CD1c-positive myeloid dendritic cell (primary cell): Measurements from ENCODE around the gene PEX14.
A peak's percentile ranks its signal among the peaks of the same experiment; 100 is the strongest.
"Not testable (repeated sequence)": the region's sequence is repeated elsewhere in the genome, so short reads cannot be mapped to it uniquely, and the experiment has no call there.

Source experiments
- DNase-seq: peaks from one replicate; pipeline ENCODE4 v3.0.0-alpha.2; 2016; ENCODE audit errors: extremely low spot score

PEX14 gene

GRCh38 chr1:10494754-10495474 lies 20.2 kb downstream of the PEX14 start:
- peak; percentile 80 for DNase-seq

- no peak for DNase-seq
Measured at GRCh38 chr1:10495475-10495817, 20.7 kb downstream of the PEX14 start.

GRCh38 chr1:10495952-10496351 lies 21.2 kb downstream of the PEX14 start:
- no peak for DNase-seq

- DNase-seq: no peak
Measured at GRCh38 chr1:10497109-10497508, 22.4 kb downstream of the PEX14 start.

- no peak for DNase-seq
Measured at GRCh38 chr1:10498231-10498630, 23.5 kb downstream of the PEX14 start.

- no peak for DNase-seq
Measured at GRCh38 chr1:10502206-10502605, 27.5 kb downstream of the PEX14 start.

- no peak for DNase-seq
Measured at GRCh38 chr1:10504249-10504648, 29.5 kb downstream of the PEX14 start.

GRCh38 chr1:10506046-10506676 lies 31.4 kb downstream of the PEX14 start:
- DNase-seq: not testable (repeated sequence)

- DNase-seq: no peak
Measured at GRCh38 chr1:10506677-10507047, 31.9 kb downstream of the PEX14 start.

- DNase-seq: peak; percentile 64
Measured at GRCh38 chr1:10507111-10507879, 32.5 kb downstream of the PEX14 start.

GRCh38 chr1:10508511-10508951 lies 33.8 kb downstream of the PEX14 start:
- no peak for DNase-seq

GRCh38 chr1:10509809-10510509 lies 35.2 kb downstream of the PEX14 start:
- DNase-seq: no peak

GRCh38 chr1:10510520-10511493 lies 36.1 kb downstream of the PEX14 start:
- peak; percentile 65 for DNase-seq

GRCh38 chr1:10511494-10511885 lies 36.7 kb downstream of the PEX14 start:
- no peak for DNase-seq

- DNase-seq: no peak
Measured at GRCh38 chr1:10513199-10513598, 38.4 kb downstream of the PEX14 start.

GRCh38 chr1:10514490-10515235 lies 39.9 kb downstream of the PEX14 start:
- peak; percentile 36 for DNase-seq

- DNase-seq: peak; percentile 68
Measured at GRCh38 chr1:10515301-10515975, 40.7 kb downstream of the PEX14 start.

- no peak for DNase-seq
Measured at GRCh38 chr1:10515976-10516750, 41.4 kb downstream of the PEX14 start.
